A549 treated with GW870086 at 1 μM for 4 hours (cell line): ENCODE data around the gene ZBED2. TPM values are rescaled to one million over a fixed set of nuclear protein-coding genes. Genes with fewer than 3 reads are reported as not detected.

Experiments
- total RNA-seq: library from RNA; stranded (reverse); fragments of 200-300 nt; extraction: Qiagen RNA extraction; gene quantifications from 5 replicates; pipeline ENCODE4 v1.2.3, GENCODE V29; 2022; ENCODE audit warnings: low read depth

The ZBED2 gene
- total RNA-seq = 0.11 to 0.29 TPM (median 0.16 TPM) in 5 replicates

GRCh38 chr3:111595232-111595631 lies at the start of gene ZBED2:
Gene ZBED2 (minus strand): TSS chr3:111595346. CDS start chr3:111594201, 1,145 bp downstream.

Other genes starting within 250 kb of the ZBED2 start
- gene CD96, start 53.1 kb downstream of the ZBED2 start, total RNA-seq = not detected in 5 replicates
- gene PLCXD2, start 79.3 kb upstream of the ZBED2 start, total RNA-seq = 4.9 to 9.7 TPM (median 7.2 TPM) in 5 replicates